Eye (tissue), 1 donor: ENCODE results near the gene ZNF433.
"Not testable (repeated sequence)": the region's sequence is repeated elsewhere in the genome, so short reads cannot be mapped to it uniquely, and the experiment has no call there.

Experiments used
- DNase-seq: peaks from one replicate; pipeline ENCODE4 v3.0.0-alpha.2; 2015

The ZNF433 gene

DNA sequence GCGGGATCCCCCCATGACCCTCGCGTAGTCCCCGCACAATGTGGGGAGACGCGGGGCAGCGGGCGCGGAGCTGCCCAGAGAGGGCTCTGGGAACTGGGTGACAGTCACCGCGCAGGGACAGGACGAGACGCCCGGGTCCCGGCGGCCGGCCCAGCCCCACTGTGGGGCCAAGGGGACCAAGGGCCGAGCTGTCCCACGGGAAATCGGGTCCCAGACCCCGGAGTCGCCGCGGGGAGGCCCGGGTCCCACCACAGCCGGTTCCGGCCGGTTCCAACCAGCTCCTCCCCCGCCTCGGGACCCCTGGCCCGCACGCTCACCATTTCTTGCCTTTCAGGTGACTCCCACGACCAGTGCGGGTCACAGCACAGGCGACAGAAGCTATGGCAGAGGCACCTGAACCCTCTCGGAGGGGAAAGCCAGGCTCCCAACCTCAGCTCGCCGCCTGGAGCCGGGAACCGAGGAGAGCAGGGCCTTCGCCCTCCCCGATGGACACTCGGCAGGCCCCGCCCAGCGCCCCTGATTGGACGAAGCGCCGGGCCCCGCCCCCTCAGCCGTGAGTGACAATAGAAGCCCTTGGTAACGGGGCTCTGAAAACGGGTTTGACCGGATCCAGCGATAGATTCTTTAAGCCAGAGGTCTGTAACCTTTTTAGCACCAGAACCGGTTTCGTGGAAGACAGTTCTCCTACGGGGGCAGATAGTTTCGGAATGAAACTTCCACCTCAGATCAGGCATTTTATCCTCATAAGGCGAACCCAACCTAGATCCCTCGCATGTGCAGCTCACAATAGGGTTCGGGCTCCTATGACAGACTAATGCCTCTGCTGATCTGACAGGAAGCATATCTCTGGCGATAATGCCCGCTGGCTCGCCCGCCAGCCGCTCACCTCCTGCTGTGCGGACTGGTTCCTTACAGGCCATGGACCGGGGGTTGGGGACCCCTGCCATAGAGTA is at the start of gene ZNF433:
Gene ZNF433, minus strand, starts transcription at position 460 of the 953 bp plus-strand sequence. Its CDS starts 140 bp downstream, at position 320.
- DNase-seq: peak; percentile 98

DNA sequence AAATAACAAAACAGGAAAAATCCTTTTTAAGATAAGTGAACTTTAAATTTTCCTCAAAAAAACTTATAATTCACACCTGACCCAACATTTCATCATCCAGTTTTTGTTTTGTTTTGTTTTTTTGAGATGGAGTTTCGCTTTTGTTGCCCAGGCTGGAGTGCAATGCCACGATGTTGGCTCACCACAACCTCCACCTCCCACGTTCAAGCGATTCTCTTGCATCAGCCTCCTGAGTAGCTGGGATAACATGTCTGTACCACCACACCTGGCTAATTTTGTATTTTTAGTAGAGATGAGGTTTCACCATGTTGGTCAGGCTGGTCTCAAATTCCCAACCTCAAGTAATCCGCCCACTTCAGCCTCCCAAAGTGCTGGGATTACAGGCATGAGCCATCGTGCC is 47.9 kb upstream of the ZNF433 start:
- DNase-seq: not testable (repeated sequence)

DNA sequence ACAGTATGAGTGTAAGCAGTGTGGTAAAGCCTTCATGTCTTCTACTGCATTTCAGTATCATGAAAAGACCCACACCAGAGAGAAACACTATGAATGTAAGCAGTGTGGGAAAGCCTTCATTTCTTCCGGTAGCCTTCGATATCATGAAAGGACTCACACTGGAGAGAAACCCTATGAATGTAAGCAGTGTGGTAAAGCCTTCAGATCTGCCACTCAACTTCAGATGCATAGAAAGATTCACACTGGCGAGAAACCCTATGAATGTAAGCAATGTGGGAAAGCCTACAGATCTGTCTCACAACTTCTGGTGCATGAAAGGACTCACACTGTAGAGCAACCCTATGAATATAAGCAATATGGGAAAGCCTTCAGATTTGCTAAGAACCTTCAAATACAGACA is 41.9 kb upstream of the ZNF433 start:
- no peak for DNase-seq

DNA sequence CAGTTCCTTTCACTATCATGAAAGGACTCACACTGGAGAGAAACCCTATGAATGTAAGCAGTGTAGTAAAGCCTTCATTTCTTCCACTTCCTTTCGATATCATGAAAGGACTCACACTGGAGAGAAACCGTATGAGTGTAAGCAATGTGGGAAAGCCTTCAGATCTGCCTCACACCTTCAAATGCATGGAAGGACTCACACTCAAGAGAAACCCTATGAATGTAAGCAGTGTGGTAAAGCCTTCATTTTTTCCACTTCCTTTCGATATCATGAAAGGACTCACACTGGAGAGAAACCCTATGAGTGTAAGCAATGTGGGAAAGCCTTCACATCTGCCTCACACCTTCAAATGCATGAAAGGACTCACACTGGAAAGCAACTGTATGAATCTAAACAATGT is 40.9 kb upstream of the ZNF433 start:
- not testable (repeated sequence) for DNase-seq

DNA sequence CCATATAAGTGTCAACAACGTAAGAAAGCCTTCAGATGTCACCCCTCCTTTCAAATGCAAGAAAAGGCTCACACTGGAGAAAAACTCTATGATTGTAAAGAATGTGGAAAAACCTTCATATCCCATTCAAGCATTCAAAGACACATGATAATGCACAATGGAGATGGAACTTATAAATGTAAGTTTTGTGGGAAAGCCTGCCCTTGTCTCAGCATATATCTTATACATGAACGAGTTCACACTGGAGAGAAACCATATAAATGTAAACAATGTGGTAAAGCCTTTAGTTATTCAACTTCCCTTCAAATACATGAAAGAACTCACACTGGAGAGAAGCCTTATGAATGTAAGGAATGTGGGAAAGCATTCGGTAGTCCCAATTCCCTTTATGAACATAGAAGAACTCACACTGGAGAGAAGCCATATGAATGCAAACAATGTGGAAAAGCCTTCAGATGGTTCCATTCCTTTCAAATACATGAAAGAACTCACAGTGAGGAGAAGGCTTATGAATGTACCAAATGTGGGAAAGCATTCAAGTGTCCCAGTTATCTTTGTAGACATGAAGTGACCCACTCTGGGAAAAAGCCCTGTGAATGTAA is 40.2 kb upstream of the ZNF433 start:
- no peak for DNase-seq

DNA sequence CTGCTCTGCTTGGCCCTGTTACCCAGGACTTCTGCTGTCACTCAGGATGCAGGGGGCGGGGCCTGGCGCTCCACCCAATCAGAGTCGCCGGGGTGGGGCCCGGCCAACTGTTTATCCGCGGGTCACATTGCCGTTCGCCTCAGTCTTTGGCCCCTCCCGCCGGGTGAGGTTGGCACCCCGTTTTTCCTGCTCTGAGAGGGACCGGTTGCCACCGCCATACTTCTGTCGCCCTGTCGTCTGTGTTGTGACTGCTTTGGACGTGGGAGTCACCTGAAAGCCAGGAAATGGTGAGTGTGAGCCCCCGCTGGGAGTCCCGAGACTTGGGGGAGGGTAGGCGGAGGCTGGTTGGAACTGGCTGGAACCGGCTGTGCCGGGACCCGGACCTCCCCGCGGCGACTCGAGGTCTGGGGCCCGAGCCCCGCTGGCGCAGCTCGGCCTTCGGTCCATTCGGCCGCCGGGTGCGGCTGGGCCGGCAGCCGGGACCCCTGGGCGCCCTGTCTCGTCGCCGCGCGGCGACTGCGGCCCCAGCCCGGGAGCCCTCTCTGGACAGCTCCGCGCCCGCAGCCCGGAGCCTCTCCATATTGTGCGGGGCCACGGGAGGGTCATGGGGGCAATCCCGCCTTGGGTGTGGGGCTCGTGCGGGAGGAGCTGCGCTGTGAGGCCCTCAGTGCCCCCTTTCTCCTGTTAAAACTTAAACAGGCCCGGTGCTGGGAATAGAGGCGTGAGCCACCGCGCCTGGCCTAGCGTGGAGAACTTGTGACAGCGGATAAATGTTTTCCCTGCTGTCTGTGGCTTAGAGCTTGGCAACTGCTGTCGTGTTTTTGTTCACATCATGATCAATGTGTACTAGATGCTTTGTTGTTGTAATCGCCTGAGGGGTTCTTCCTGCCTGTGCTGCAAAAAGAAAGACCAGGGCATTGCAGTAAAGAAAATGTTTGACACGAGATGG is 29.4 kb upstream of the ZNF433 start, which contains the start of gene ZNF844:
Gene ZNF844, plus strand, starts transcription at position 142 of the 949 bp plus-strand sequence. Its CDS starts 143 bp downstream, at position 285.
- DNase-seq: peak; percentile 97

DNA sequence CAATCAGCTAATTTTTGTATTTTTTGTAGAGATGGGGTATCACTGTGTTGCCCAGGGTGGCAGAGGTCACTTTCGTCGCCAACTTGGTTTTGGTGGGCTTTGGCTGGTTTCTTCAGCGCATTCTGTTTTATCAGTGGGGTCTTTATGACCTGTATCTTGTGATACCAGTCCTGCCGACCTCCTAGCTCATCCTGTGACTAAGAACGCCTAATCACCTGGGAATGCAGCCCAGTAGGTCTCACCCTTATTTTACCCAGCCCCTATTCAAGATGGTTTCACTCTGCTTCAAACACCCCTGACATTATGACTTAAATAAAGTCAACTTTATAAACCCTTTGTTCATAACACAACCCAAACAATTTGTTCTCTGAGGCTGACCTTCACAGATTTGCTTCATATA is 20.3 kb upstream of the ZNF433 start:
- no peak for DNase-seq

DNA sequence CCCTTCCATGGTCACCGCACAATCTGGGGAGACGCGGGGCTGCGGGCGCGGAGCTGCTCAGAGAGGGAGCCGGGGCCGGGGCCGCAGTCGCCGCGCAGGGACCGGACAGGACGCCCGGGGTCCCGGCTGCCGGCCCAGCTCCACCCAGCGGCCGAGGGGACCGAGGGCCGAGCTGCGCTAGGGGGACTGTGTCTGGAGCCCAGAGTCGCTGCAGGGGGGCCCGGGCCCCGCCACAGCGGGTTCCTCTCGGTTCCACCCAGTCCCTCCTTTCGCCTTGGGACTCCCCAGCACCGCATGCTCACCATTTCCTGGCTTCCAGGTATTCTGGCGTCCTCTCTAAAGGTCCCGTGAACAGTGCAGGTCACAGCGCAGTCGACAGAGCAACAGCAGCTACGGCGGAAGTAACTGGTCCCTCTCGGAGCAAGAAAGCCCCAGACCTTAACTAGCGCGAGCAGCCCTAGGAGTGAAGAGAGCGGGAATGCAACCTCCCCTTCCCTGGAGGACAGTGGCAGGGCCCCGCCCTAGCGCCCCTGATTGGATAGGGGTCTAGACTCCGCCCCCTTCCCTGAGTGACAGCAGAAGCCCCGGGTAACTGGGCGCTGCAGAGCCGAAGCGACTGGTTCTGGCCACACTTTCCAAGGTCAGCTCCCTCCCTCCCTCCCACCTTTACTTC is 17.2 kb upstream of the ZNF433 start, which contains the start of gene ZNF878:
Gene ZNF878, minus strand, starts transcription at position 465 of the 673 bp plus-strand sequence. Its CDS starts 160 bp downstream, at position 305.
- peak; percentile 97 for DNase-seq

DNA sequence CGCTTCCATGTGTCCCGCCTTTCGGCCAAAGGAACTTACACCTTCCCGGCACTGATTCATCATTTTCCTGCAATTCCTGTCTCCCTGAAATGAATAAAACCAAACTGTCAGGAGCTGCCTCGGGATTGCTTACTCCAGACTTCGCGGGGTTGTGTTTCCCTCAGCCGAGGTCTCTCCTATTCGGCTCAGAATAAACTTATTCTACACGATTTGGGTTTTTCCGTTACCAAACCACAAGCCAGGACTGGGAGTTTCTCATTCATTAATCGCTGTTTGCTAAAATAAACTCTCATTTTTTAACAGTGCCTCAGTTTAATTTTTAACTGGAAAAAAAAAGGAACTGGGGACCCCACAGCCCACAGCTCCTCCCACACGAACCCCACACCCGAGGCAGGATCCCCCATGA is 16.6 kb upstream of the ZNF433 start:
- DNase-seq: peak; percentile 65

DNA sequence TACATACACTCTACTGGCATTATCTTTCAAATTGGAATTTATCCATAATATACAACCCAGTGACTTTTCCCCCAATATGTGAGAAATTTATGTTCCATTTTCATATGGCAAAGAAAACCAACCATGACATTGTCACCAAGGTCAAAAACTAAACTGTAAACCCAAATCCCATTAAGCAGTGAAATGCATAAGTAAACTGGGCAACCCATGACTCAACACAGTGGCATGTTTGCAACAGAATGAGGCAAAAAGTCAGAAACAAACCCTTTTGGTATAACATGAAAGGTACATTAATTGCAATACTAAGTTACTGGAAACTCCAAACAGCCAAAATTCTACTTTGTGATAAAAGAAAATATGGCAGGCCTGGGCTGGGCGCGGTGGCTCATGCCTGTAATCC is 12.4 kb upstream of the ZNF433 start:
- DNase-seq: no peak

DNA sequence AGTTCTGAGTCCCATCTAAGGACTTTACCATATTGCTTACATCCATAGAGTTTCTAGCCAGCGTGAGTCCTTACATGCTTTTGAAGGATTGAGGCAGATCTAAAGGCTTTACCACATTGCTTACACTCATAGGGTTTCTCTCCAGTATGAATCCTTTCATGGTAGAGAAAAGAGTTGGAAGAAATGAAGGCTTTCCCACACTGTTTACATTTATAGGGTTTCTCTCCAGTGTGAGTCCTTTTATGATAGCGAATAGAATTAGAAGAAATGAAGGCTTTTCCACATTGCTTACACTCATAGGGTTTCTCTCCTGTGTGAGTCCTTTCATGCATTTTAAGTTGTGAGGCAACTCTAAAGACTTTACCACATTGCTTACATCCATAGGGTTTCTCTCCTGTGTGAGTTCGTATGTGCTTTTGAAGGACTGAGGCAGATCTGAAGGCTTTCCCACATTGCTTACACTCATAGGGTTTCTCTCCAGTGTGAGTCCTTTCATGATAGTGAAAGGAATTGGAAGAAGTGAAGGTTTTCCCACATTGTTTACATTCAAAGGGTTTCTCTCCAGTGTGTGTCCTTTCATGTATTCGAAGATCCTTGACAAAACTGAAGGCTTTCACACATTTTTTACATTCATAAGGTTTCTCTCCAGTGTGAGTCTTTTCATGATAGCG is 8.4 kb upstream of the ZNF433 start:
- DNase-seq: no peak

DNA sequence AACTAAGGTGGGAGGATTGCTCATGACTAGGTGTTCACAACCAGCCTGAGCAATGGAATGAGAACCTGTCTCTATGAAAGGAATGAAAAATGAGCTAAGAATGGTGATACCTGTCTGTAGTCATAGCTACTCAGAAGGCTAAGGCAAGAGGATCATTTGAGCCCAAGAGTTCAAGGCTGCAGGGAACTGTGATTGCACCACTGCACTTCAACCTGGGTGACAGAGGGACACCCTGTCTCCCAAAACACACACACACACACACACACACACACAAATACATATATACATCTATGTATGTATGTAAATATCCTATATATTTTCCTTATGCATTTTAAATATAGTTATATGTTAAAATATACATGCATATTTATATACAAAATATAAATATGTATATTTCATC is 7.4 kb upstream of the ZNF433 start:
- DNase-seq: no peak

DNA sequence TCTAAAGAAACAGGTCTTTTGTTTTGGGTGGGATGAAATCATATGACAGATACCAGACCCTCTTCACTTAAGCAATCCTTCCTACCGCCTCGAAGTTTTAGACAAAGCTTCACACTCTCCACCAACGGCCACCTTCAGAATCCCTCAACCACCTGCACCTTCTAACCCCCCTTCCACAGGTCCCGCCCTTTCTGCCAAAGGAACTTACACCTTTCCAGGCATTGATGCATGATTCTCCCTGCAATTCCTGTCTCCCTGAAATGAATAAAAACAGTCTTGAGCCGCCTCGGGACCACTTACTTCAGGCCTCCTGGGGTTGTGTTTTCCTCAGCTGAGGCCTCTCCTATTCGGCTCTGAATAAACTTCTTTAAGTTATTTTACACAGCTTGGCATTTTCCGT is 859 bp downstream of the ZNF433 start:
- peak; percentile 48 for DNase-seq

DNA sequence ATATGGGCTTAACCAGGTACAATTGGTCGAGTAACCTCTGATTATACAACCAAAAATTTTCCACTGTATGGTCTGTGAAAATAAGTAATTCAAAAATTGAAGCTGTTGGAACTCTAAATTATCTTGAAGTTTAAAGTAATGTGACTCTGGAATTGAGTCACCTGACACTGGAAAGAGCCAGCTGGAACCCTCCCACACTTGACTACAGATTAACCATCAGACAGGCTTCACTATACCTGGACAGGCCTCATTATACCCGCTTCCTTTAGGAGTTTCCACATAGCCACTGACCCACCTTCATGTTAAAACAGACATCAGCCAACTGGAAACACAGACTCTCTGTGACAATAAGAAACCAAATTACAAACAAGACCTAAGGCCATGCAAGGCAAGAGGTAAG is 1.3 kb downstream of the ZNF433 start:
- peak; percentile 8 for DNase-seq

DNA sequence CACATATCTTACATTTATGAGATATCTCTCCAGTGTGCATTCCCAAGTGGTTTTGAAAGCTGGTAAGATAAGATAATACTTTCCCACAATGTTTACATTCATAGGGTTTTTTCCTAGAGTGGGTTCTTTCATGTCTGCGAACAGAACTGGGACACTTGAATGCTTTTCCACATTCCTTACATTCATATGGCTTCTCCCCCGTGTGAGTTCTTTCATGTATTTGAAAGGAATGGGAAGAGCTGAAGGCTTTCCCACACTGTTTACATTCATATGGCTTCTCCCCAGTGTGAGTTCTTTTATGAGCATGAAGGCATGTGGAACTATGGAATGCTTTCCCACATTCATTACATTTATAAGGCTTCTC is 19.7 kb downstream of the ZNF433 start:
- DNase-seq: peak; percentile 8

DNA sequence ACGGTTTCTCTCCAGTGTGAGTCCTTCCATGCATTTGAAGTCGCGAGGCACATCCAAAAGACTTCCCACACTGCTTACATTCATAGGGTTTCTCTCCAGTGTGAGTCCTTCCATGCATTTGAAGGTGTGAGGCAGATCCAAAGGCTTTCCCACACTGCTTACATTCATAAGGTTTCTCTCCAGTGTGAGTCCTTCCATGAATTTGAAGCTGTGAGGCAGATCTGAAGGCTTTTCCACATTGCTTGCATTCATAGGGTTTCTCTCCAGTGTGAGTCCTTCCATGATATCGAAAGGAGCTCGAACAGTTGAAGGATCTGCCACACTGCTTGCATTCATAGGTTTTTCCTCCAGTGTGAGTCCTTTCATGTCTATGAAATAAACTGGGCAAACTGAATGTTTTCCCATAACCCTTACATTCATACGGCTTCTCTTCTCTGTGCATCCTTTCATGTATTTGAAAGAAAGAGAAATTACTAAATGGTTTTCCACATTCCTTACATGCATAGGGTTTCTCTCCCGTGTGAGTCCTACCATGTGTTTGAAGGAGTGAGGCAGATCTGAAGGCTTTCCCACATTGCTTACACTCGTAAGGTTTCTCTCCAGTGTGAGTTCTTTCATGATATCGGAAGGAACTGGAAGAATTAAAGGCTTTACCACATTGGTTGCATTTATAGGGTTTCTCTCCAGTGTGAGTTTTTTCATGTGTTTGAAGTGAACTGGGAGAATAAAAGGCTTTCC is 20.3 kb downstream of the ZNF433 start:
- DNase-seq: no peak

DNA sequence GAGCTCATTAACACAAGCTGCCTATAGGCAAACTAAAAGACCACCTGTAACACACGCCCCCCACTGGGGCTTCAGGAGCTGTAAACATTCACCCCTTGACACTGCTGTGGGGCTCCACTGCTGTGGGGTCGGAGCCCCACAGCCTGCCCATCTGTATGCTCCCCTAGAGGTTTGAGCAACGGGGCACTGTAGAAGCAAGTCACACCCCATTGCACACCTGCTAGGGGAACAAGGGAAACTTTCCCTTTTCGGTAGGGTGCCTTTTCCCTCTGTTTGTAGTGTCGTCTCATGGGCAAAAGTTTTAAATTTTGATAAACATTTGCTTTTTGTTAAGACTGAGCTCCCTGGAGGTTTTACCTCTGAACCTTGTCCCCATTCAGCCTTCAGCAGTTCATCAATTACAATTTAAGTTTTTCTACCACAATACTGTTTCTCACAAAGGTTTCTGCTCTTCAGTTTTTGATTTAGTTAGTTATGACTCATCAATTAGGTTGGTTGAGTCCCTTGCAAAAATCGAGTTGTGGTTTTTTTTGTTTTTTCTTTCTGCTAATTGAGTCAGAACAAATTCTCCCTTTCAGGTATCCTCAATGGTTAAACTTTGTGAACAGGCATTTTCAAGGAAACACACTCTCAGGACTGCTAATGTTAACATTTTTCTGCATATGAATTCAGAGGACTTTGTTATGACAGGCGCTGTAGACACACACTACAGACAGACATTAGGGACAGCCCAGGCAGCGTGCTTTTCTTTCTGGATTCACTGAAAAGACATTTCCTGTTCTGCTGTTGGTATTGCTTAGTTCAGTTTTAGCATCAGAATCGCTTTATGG is 35.1 kb downstream of the ZNF433 start:
- DNase-seq: no peak

DNA sequence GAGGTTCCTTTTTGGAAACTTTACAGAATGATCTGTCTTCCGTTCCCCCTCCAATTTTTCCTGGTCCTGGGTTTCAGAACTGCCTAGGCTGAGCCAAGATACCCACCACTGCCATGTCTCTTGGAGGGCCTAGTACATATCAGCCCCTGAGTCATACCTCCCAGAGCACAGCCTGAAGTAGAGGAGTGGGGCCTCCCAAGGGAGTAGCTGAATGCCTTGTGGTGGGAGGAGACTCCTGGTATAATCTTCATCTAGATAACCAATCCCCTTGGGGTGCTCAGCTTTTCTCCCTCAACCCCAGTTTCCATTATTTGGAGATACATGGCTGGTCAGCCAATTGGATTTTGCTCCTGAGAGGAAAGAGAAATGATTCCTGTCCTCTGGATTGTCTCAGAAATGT is 40.3 kb downstream of the ZNF433 start:
- no peak for DNase-seq

DNA sequence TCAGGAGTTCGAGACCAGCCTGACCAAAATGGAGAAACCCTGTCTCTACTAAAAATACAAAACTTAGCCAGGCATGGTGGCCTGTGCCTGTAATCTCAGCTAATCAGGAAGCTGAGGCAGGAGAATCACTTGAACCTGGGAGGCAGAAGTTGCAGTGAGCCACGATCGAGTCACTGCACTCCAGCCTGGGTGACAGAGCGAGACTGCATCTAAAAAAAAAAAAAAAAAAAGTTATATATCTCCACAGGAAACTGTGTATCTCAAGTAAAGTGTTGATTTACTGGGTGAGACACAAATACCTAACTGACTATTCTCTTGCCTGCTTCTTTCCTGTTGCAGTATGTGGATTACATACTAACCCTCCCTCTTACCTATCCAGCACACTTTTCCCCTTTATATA is 43.6 kb downstream of the ZNF433 start:
- not testable (repeated sequence) for DNase-seq

DNA sequence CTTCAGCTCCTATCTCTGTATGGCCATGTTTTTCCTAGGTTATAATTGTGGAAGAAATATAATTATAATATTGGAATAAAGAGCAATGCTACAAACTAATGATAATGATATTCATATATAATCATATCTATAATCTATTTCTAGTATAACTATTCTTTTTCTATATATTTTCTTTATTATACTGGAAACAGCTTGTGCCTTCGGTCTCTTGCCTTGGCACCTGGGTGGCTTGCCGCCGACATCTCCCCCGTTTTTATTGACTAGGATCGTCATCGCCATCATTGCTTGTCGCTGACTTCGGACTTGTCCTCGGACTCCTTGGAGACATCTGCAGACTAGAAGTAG is 46.4 kb downstream of the ZNF433 start:
- no peak for DNase-seq
